Activated T-helper 1 cell treated with anti-CD3 and anti-CD28 coated beads, Interleukin-2, amount 50 U/mL, for 16 hours (primary cell): ENCODE results near the gene TCP11.

ENCODE experiments used
- DNase-seq, 2 donors: peaks; one replicate each; pipeline ENCODE4 v3.0.0-alpha.2; 2020; ENCODE audit warnings: low read depth in 1 of 2, low spot score in 1 of 2

The TCP11 gene

DNA sequence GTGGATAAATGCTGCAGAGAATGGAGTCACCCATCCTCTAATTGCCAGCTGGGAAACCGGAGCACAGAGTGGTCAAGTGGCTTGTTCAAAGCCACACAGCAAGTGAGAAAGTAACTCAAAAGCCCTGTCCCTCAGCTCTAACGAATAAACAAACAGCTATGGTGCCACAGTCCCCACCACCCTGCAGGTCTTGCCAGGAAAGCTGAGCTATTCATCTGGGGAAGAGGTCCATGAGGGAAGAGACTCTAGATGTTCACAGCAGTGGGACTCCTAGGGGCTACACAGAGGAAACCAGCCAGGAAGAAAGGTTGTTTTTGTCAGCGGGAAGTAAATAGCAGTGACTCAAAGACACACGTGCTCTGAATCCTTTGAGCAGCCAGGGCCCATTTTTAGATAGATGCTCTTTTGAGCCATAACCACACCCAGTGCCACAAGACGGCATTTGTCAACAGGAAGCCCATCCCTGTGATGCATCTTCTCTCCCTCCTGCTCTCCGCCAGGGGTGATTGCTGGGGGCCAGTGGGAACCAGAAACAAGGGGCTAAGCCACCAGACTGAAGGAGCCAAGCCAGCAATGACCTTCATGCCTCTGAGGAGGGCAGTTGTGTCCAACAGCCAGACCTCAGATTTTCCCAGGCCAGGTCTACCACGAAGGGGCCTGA, 32.4 kb upstream of the TCP11 start:
- DNase-seq = no peak

DNA sequence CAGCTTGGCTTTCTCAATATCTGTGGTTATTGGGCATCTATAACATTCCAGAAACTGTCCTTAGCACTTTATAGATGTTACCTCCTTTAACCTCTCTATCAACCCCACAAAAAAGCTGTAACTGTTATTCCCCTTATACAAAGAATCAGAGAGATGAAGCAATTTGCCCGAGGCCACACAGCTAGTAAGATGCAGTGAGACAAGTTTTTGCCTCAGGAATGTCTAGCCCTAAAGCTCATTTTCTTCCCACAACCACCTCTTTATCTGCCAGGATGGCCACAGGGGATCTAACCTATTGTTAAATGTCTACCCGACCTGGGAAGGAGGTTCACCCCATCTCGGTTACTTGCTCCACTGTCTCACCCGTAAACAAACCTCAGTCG, 31.9 kb upstream of the TCP11 start:
- DNase-seq = no peak

DNA sequence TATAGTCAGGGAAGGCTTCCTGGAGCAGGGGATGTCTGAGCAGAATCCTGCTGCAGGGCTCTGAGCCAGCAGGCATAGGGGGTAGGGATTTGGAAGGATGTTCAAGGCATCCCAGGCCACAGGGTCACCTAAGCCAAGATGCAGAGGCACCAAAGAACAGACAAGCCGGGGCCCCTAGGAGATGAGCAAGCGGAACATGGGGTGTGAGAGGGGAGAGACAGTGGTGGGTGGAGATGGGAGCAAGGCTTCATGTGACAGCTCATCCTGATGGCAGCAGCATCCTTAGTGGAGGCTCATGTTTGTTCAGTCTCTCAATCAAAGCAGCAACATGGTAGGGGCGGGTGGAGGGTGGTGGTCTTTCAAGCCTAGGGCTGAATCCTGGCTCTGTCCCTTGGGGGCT, 29.8 kb upstream of the TCP11 start:
- DNase-seq = no peak

DNA sequence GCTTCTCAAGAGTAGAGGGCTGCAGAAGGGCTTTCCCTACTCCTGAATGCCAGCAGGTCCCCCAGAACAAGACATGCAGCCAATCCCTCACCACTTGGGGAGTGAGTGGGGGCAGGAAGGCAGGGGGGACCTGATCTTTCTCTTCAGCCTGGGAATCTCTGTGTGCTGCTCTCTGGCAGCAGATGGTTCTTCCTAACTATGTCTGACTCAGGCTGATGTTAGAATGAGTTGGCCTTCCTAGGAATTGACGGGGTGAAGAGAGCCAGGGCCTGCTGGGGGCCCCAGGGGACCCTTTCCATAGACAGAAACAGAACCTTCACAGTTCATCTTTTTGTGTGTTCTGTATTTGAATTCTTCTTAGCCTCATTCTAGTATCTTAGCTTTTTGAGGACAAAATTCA, 29.0 kb upstream of the TCP11 start:
- DNase-seq = no peak

DNA sequence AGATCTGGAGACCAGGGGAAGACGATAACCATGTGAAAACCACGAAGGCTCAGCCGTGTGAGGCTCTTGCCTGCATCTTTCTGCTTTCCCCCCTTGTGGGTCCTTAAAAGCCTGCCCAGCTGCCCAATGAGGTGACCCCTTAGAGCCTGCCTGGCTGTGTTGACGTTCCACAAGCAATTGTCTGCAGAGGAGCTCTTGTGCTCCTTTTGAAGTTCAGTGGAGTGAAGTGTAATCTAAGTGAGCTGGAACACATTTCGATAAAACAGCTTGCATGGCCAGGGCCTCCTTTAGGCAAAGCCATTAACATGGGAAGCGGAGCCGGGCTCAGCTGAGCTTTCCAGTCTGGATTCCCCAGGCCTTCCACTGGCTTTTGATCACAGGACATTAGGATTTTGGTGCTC, 27.3 kb upstream of the TCP11 start:
- no peak for DNase-seq

DNA sequence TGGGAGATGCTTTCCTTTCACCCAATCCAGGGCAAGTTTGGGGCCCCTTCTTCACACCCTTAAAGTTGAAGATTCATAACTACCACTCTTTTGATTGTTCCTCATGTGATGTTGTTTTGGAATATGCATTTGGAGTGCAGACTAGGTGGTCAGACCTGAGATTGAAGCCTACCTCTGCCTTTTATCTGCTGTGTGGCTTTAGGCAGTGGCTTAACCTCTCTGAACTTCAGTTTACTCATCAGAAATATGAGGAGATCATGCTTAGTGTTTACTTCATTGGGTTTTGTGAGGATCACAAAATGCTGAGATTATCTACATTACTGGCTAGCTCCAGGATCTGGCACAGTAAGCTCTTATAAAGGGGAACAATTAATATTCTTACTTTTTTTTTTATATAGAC, 26.4 kb upstream of the TCP11 start:
- DNase-seq = no peak

DNA sequence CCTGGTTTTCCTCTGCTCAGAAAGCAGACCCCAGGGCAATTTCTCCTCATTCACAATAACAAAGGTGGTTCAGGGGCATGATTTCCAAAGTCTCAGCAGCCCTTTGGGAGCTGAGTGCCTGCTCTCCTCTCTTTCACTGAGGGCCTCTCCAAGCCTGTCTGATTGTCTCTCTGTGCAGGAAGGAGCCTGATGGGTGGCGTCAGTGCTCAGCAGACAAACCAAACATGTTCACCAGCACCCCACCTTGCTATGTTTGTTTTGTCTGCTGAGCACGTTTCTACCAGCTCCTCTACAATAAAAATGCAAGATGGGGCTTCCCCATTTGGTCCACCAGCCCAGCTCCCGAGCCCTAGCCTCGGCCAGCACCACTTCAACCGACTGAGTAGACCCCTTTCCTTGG, 25.4 kb upstream of the TCP11 start:
- no peak for DNase-seq

DNA sequence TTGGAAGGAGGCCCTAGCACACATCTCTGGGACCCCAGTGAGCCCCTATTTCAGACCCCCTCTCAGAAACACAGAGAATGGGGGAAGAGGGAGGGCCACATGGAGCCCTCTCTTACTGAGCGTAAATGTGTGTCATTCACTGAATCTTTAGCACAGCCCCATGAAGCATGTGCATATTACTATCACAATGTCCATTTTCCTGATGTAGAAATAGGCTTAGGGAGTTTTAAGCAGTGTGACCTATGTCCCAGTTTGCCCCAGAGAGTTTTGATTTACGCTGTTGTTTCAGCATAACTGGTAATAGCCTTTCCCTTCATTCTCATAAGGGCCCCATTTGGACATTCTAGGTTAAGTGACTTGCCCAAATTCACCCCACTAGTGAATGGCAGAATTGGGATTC, 25.0 kb upstream of the TCP11 start:
- DNase-seq = no peak

DNA sequence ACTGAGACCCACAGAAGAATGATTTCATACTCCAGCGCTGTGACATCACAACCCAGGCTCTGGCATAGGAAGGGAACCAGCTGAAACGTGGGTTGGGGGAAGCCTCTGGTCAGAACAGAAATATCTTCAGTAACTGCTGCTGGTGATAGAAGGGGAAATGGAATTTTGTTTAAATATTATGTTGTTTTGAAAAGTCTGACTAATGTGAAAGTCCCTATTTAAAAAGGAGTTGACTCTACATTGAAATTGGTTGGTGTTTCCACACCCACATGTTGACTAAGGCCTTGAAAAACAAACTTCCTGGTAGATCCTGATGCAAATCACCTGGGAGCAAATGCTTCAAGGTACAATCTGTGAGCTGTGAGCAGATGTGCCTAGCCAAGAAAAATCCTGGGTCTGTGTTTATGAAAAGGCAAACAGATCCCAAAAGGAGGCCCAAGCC, 24.5 kb upstream of the TCP11 start:
- DNase-seq = no peak

DNA sequence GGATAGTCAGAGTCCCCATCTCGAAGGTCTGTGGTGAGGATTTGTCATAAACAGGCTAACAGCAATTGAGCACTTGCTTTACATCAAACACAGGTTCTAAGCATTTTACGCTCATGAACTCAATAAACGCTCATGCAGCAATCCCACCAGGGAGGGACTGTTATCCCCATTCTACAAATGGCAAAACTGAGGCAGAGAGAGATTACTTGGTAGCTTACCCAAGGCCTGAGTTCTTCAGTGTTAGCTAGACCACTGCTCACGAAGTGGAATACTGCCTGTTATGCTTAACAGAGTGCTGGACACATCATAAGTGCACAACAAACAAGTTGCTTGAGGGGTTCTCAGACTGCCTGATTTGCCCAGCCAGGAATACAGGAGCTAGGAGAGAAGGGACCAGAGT, 23.7 kb upstream of the TCP11 start:
- DNase-seq = no peak

DNA sequence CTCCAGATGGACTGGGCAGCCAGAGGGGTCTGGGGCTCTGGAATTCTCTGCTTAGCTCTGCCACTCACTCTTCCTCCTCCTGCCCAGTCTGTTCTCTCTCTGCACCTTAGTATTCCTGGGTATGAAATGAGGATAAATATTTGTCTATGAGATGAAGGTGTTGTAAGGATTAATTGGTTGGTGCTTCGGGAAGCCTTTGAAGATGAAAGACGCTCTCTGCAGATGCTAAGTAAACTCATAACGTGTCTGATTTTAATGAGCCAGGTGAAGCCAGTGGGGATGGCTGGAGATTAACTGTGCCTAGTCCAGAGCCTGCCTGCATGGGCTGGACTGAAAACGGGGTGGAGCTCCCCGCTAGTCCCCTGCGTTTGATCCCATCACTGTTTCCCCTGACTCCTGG, 23.1 kb upstream of the TCP11 start:
- DNase-seq = no peak

DNA sequence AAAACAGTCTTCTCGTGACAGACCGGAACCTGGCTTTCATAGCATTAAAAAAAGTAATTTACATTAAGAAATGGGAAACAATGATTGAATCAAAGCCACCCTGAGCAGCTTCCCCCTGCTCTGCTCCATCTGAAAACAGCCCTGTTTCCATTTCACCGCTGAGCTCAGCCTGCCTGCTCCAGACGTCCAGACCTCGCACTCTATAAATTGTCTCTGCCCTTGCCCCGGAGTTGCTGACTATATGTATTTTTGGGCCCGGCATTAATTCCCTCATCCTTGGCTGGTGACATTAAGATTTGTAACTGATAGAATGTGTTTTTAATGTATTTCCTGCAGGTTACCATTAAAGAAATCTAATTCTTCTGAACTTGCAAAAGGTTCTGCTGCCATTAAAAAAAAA, 22.7 kb upstream of the TCP11 start:
- no peak for DNase-seq

DNA sequence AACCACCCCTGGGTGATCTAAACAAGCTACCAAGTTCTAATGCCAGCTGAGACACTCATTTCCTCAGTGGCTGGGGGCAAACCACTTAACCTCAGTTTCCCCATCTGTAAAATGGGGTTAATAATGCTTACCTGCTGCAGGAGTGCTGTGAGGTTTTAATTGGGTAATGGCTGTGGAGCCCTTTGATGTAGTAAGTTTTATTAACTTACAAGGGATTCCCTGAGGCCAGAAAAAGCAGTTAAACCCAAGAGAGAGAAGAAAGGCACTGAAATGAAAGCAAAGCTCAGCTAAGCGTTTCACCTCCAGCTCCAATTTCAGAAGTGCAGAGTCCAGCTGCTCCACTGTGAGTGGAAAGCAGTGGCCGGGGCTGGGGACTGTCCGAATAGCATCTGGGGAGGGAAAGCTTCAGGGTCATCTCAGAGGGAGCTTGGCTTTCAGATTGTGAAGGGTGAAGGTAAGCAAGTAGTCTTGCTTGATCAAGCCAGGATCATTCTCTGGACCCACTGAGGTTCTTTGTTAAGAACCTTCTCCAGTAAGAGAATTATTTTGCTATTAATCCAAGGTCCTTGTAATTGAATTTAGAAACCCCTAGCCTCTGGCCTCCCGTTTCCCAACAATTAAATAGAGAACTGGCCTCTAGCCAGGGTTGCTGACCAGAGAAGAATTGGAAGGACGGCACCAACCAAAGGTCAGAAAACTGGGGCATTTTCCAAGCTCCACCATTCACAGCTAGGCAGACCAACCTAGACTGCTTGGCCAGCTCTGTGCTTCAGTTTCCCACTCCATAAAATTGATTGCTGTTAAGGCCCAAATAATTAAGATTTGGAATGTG, 20.9 kb upstream of the TCP11 start:
- DNase-seq = no peak

DNA sequence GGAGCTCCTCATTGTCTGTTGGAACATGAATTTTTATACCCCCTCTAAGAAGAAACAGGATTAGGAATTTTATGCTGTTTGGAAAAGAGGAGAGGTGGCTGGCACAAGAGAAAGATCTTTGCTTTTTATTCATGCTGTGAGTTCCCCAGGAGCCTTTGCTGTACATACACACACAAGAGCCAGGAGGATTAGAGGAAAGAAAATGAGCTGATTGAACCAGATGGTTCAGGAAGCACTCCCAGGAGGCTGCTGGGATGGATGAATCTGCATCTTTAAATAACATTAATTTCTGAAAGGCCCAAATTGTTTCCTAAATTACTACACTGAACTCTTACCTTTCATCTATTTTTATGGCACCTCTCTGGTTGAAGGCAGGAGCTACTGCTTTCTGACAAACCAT, 20.1 kb upstream of the TCP11 start:
- no peak for DNase-seq

DNA sequence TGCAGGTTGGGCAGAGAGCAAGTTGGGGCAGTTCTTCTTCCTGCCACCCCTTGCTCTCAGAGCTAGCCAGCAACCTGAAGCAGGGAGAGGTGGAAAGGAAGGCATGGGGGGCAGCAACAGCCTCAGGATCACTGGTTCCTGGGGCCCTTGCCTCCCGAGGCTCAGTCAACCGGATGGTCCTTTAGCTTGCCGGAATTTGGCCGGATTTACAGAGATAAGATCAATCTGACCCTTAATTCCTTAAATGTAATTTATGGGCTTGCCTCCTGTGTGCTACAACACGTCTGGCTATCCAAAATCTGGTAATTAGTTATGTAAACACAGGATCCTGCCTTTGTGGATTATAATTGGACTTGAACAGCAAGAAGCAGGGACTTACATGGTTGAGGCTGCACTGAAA, 19.5 kb upstream of the TCP11 start:
- no peak for DNase-seq

DNA sequence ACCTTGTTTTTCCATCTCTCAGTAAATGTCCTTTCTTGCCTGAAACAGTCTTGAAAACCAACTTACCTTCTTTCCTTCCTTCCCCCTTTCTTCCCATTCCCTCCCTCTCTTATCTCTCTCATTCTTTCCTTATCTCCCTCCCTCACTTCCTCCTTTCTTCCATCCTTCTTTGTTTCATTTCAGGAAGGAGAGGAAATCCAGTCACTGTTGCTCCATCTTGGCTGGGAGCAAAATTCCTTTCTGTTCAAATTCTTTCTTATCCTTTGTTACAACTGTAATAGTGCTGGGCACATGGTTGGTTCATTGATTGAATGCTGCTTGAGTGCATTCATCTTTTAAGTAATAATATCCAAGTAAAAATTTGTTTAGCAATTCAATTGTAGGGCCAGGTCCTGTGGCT, 17.4 kb upstream of the TCP11 start:
- DNase-seq = no peak

DNA sequence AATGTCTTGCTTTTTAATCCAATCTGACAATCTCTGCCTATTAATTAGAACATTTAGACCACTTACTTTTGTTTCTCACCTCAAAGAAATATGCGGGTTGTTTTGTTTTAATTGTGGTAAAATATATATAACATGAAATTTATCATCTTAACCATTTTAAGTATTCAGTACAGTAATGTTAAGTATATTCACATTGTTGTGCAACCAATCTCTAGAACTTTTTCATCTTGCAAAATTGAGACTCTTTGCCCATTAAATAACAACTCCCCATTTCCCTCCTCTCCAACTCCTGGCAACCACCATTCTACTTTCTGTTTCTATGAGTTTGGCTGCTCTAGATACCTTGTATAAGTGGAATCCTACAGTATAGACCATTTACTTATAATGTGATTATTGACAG, 13.8 kb upstream of the TCP11 start:
- DNase-seq = no peak

DNA sequence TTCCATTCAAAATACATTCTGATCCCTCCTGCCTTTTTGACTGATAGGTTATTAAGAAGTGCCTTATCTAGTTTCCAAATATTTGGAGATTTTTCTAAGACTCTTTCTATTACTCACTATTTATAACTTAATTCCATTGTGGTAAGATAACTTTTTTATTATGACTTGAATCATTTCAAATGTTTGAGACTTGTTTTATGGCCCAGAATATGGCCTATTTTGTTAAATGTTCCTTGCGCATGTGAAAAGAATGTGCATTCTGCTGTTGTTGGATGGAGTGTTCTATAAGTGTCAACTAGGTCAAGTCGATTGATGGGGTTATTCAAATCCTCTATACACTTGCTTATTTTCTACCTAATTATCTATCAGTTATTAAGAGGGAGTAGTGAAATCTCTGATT, 13.1 kb upstream of the TCP11 start:
- DNase-seq = no peak

DNA sequence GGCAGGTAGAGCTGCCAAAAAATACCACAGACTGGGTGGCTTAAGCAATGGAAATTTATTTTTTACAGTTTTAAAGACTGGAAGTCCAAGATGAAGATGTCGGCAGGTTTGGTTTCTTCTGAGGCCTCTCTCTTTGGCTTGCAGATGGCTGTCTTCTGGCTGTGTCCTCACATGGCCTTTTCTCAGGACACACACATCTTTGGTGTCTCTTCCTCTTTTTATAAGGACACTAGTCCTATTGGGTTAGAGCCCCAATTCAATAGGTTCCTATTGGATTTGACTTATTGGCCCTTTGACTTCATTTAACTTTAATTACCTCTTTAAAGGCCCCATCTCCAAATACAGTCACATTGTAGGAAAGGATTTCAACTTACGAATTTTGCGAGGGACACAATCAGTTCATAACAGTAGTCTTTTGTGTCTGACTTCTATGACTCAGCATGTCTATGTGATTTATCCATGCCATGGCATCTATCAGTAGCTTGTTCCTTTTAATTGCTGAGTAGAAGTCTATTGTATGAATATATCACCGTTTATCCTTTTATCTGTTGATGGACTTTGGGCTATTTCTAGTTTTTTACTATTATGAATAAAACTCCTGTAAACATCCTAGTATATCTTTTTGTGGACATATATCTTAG, 11.0 kb upstream of the TCP11 start:
- DNase-seq = no peak

DNA sequence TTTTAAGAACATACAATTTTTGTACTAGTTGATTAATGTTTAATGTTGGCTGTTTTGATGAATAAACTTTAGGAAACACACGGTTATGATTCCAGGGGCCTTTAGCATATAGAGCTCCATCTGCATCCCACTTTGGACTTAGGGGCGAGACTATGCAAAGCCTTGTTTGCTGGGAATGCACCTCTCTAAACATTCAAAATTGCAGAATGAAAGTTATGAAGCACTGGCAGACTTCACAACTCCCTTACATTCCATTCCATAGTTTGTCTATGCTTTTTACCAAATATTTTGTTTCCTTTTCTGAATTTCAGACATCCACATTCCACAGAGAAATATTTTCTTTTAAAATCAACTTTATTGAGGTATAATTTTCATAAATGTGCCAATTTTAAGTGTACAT, 10.3 kb upstream of the TCP11 start:
- DNase-seq = no peak

DNA sequence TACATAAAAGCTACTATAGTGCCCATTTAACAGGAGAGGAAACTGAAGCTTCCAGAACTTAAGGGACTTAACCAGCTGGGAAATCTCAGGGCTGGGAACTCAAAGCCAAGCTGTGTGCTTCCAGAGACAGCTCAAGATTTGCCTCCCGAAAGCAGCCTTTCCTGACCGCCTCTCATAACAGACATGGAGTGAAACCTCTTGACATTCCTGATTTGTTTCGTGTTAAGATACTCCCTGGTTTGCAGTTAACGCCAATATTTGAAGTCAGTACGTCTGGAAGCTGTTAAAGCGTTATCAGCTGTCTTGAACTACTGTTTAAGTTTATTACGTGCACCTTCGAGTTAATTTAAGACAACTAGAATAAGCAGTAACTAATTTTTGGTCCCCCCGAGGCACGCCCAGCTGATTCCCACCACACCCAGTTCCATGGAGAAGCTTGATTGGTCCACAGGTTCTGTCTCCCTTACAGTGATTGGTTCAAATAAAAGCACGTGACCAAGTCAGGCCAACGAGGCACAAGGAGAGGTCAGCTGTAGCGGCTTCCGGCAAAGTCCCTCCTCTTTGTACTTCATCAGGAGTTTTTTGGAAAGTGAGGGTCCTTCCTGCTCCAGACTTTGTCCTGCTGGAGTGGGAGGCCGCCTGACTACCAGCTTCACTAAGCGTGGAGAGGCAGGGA, 8.9 kb upstream of the TCP11 start:
- no peak for DNase-seq

DNA sequence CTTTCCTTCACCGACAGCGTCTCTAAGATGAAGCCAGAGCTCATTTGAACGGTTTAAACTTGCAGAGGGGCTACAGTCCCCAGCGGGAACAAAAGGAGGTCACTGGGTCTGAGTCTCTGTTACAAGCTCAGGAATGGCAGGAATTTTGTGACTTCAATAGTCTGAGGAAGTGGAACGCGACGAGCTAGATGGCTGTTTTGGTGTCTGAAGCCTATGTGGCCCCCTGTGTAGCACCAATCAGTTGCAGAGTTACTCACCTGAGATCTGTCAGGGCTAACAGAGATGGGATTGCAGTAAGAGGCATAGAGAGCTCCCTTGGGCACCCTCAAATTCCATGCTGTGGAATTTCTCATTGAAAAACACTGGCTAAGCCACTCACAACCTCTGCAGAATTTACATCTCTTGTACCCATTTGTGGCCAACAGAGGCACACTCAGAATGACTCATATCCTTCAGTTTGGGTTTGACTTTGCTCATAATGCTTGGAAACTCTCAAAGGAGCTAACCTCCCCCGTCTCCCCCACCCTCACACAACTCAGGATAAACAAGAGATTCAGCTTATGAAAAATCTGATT, 7.1 kb upstream of the TCP11 start:
- DNase-seq = no peak
